DMS53 treated with DMSO at 0.1 percent for 48 hours (cell line): Measurements from ENCODE around the gene RPL21.
A peak's percentile ranks its signal among the peaks of the same experiment; 100 is the strongest.

ENCODE experiments used
- DNase-seq: peaks from one replicate; lab custom pipeline; 2025; ENCODE audit not compliant: unreplicated experiment; lab: John Stamatoyannopoulos, UW

The RPL21 gene

DNA sequence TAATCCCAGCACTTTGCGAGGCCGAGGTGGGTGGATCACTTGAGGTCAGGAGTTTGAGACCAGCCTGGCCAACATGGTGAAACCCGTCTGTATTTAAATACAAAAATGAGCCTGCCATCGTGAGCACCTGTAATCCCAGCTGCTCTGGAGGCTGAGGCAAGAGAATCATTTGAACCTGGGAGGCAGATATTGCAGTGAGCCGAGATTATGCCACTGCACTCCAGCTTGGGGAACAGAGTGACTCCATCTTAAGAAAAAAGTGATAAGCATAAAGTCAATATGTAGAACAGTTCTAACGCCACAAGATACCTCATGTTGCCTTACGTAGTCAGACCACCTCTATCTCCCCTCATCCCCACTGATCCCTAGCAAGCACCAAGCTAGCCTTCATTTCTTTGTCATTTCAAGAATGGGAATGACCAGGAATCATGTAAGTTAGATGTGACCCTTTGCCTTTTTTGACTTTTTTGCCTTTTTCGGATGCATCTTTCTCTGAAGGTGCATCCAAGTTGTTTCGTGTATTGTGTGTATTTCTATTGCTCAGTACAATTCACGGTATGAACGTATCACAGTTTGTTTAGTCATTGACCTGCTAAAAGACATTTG is 6.4 kb downstream of the RPL21 start:
- no peak for DNase-seq

GRCh38 chr13:27258637-27259386 is 7.5 kb downstream of the RPL21 start:
- DNase-seq: no peak

- no peak for DNase-seq
Observed at GRCh38 chr13:27259831-27260230, 8.5 kb downstream of the RPL21 start.

GRCh38 chr13:27261396-27261795 is 10.0 kb downstream of the RPL21 start:
- DNase-seq: no peak

DNA sequence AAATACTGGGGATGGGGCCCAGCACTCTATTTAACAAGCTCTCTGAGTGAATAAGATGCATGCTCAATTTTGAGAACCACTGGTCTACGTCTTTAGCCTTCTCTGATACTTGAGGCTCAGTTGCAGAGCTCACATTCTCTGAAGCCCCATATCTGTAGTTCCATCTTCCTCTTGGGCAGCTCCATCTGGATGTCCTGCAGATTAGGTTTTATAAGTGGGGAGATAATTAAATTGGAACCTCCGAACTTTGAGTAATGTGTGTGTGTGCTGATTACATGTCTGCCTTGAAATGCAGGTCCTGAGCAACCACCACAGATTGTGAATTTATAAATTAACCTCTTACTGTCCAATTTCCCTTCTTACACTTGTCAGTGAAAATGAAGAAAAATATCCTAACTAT is 12.1 kb downstream of the RPL21 start:
- no peak for DNase-seq

- peak; percentile 27 for DNase-seq
Observed at GRCh38 chr13:27264181-27264580, 12.8 kb downstream of the RPL21 start.

- DNase-seq: no peak
Observed at GRCh38 chr13:27264648-27265047, 13.3 kb downstream of the RPL21 start.

DNA sequence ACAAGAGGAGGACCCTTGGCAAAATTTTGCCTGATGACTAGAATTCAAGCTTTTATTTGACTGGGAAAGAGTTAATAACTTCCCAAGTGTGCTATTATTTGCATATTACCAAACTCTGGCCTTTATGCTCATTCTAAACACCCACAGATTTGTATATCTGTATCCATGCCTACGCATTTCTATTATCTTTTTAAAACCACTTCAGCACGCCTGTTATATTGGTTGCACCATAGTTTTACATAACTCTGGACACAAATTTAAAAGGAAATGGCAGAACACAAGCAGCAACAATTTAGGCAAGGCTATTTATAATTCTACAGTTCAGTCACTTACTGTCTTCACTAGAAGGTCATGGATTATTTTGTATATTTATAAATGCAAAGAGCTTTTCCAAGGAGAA is 15.6 kb downstream of the RPL21 start:
- no peak for DNase-seq

GRCh38 chr13:27267596-27267995 is 16.2 kb downstream of the RPL21 start:
- no peak for DNase-seq

- DNase-seq: no peak
Observed at GRCh38 chr13:27269114-27269665, 17.8 kb downstream of the RPL21 start.

- peak; percentile 72 for DNase-seq
Observed at GRCh38 chr13:27270594-27271520, 19.5 kb downstream of the RPL21 start, which contains the start of gene RASL11A. RASL11A (plus strand) TSS chr13:27270830; CDS start chr13:27270945, 115 bp downstream.

DNA sequence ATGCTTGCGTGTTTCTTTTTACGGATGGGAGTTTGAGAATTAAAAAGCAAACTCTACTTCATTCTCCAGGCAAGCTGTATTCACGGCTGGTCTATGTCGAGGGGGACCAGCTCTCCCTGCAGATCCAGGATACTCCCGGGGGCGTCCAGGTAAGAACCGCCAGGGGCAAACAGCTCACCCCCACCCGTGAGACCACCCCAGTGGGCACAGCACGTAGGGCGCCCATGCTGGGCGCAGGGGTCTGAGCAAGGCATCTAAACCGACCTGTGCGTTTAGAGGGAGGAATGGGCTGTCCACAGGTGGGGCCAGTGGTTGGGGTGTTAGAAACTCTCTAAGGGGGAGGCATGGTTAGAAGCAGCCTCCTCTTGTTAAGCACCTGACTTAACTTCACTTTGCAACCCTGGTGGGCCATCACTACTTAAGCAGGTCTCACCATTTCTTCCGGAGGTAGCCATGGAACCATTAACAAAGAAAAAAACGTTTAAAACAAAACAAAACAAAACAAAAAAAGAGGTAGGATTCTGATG is 20.3 kb downstream of the RPL21 start:
- DNase-seq: no peak

DNA sequence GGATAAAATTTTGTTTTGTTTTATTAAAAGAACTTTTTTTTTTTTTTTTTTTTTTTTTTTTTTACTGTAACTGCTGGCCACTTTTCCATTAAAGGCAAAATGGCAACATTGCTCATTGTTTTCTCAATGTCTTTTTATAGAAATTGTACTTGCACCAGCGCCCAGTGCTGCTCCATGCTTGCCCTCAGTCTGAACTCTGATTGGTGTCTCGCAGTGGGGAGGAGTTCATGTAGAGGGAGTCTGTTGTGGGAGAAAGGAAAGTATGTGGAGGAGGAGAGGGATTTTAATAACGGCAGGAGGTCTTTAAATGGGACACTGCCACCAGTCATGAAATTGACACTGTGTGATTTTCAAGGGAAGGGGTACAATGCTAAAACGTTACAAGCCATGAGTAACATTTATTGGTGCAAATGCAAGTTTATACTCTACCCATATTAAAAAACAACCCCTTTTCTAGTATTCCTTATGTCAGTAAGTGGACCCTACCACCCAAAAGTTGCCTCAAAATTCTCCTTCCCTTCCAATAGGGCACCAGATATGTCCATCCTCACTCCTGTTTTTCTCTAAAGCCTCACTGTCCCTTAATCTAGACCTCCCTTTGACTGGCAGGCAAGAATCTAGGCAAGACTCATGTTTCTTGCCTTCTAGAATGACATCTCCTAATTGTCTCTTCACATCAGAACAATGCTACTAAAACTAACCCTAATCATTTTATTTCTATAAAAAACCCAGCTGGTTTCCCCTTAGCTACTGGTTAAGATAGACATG is 22.5 kb downstream of the RPL21 start:
- DNase-seq: no peak

GRCh38 chr13:27274631-27275030 is 23.3 kb downstream of the RPL21 start:
- no peak for DNase-seq

DNA sequence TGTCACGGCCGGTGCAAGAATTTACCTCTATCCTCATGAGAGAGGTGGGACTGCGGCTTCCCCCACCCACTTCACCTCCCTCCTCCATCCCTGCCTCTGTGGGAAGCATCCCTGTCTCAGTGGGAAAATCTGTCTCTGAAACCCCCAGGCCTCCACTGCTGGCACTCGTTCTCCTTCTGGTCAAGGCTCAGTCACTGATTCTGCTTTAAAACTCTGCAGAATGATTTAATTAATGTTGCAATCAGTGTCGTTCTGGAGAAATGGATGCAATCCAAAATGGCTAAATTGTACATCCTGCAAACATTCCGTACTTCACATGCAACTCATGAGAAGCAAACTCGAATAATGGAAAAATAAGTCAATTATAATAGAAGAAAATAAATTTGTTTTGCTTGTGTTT is 24.8 kb downstream of the RPL21 start:
- DNase-seq: no peak

DNA sequence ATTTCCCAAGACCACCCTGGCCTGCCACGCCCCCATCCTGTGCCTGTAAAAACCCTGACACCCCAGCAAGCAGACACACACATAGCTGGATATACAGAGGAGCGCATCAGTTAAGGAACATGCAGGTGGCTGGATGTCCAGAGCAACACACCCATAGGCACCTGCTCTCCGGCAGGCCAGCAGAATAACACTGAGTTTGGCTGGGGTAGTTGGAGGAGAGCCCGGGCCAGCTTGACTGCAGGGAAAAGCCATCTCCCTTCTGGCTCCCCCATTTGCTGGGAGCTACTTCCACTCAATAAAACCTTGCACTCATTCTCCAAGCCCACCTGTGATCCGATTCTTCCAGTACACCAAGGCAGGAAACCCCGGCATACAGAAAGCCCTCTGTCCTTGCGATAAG is 28.1 kb downstream of the RPL21 start:
- DNase-seq: no peak

DNA sequence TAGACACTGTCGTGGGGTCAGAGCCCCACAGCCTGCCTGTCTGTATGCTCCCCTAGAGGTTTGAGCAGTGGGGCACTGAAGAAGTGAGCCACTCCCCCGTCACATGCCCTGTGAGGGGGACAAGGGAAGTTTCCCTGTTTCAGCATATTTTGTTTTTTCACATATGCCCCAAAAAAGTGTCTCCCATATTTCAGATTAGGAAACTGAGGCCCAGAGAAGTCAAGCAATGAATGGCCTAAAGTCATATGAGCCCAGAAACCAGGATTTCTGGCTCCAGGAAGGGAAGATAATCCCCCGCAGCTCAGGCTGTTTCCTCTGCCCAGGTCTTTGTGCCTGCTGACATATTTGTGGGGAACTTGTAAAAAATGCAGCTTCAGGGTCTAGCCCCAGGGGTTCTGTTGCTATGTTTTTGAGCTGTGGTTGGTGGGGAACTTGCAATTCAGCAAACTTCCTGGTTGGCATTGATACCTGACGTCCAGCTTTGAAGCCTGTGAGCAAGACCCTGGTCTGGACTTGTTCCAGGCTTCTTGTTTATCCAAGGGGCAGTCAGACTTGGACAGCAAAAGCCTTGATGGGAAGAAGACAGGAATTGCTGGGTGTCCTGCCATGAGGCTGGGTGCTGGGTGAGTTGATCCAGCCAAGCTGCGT is 28.8 kb downstream of the RPL21 start:
- DNase-seq: no peak

DNA sequence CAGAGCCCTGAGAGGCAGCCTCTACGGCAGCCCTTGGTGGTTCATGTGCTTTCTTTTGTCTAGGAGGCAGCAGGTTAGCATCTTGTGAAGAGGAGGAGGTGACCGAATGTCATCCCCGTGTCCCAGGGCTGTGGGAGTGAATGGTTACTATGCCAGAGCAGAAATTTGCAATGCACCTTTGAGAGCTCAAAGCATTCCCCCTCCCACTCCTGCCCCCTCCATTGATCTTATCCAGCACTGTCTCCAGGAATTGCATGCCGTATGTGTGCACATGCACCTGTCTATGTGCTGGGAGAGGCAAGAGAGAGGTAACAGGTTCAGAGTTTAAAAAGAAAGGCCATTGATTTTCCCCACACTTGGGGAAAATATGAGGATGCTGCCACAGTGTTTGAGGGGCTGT is 29.5 kb downstream of the RPL21 start:
- no peak for DNase-seq

- DNase-seq: no peak
Observed at GRCh38 chr13:27281420-27281819, 30.1 kb downstream of the RPL21 start.
